Measurements from ENCODE around the gene EFHB. TPM values are rescaled to one million over a fixed set of nuclear protein-coding genes. Genes with fewer than 3 reads are reported as not detected.

Gene EFHB, protein sequence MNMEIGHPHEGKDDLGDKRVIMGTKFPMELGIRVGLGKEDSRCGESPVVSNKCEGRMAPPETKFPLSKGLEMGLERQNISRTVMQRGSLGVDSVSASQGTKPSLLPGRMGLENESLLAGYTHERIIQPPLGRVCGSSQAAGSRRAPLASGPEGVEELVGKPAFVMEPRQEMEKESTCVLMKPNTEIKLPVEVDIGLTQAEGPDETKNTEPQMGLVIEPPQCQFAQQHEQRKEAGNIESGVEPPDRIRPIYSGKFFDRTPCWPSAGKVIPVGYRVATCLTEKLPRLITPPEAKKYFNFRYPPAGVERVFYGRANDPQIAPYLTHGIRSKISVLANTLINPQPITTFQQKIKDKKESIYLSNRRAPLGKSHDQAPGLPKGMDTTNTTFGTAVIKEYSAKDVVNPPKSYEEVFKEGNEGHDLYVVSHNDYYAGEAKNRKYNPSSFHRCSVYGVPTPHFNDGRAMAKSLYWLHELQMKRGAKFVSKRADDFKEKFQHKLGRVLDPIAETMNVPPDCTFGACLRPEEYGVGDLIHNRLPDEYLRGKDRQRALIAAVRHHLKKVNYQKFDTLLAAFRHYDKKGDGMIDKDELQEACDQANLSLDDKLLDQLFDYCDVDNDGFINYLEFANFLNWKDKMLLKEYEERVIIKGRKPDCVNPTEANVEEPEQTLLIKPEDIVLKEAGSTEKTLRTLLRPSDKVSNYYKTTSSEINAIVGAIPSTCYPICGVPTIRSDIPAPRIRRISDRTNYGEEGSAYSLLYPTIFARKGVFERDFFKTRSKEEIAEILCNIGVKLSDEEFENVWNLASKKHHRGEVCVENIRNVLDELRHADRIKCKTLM
- 1.2 and 1.4 TPM in 2 replicates for total RNA-seq
- long read RNA-seq = 0 reads

DNA sequence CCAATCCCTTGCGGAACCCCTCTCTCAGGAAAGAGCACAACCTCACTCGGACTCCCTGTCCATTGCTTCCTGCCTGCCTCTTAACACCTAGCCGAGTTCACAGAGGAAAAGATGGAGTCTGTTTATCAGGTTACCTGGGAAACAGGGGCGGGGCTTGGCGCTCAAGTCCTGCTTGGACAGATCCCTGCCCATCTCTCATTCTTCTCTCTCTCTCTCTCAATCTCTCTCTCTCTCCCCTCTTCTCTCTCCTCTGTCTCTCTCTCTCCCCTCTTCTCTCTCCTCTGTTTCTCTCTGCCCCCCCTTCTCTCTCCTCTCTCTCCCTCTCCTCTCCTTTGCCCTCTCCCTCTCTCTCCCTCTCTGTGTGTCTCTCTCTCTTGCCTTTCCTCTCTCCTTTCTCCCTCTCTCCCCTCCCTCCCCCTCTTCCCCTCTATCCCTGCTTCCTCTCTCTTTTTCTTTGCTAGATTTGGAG, at the start of gene EFHB:
Gene EFHB (minus strand): TSS at position 120 of the 469 bp plus-strand sequence. CDS start 199 bp downstream, outside the sequence.
- Mint-ChIP-seq H3K36me3 (ENCODE audit: insufficient read depth) (no peaks in the 10 kb centered on the region), H3K9me3 (ENCODE audit: low read depth) (no peaks in the 10 kb centered on the region), H3K27me3 (no peaks in the 10 kb centered on the region), H3K4me3 (ENCODE audit: low read depth) (peak within 1 kb of the TSS; percentile 67), H3K4me1 (ENCODE audit: low read depth) (peaks cover 9% of the 10 kb centered on the region), H3K27ac (no peak within 1 kb of the TSS)
- TF ChIP-seq CTCF (IDR thresholded peaks at IDR 0.05; ENCODE audit: unreplicated experiment) = no peak
- DNase-seq (ENCODE audit: low spot score, unreplicated experiment) = no peak

GRCh38 chr3:19972054-19972453, 38.0 kb upstream of the EFHB start:
- H3K4me1 Mint-ChIP-seq (ENCODE audit: low read depth) = peaks cover 6% of the 10 kb centered on the region

GRCh38 chr3:19970327-19970726, 36.3 kb upstream of the EFHB start:
- H3K27me3 Mint-ChIP-seq = no peaks in the 10 kb centered on the region

More at GRCh38 chr3:19972054-19972453, 38.0 kb upstream of the EFHB start:
- Mint-ChIP-seq H3K27ac (no peak overlapping the region), H3K4me3 (ENCODE audit: low read depth) (no peak overlapping the region), H3K36me3 (ENCODE audit: insufficient read depth) (peaks cover 19% of the 10 kb centered on the region), H3K9me3 (ENCODE audit: low read depth) (no peaks in the 10 kb centered on the region), H3K27me3 (no peaks in the 10 kb centered on the region)
- TF ChIP-seq CTCF (IDR thresholded peaks at IDR 0.05; ENCODE audit: unreplicated experiment) = no peak
- DNase-seq (ENCODE audit: low spot score, unreplicated experiment) = no peak

DNA sequence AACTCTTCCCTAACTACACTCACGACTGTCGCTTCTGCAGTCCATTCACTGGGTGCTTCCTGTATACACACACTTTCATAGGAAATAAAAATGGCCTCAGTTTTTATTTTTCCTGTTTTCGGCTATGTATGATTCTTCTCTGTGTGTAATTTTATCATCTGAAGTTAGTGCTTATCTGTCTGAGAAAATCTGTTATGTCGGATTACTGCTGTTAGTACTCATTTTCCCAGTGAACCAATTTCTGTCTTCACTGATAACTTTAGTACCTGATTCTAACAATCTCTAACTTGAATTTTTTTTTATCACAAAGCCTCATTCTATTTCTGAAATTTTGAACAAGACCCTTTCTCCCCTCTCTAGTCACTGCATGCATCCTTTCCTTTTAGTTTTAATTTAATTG, 33.8 kb upstream of the EFHB start:
- H3K9me3 Mint-ChIP-seq (ENCODE audit: low read depth) = peaks cover 3% of the 10 kb centered on the region
- H3K4me1 Mint-ChIP-seq (ENCODE audit: low read depth) = peaks cover 6% of the 10 kb centered on the region
- H3K27ac Mint-ChIP-seq = no peak overlapping the region
- no peak for TF ChIP-seq CTCF (IDR thresholded peaks at IDR 0.05; ENCODE audit: unreplicated experiment)
- no peaks in the 10 kb centered on the region for H3K27me3 Mint-ChIP-seq
- peaks cover 12% of the 10 kb centered on the region for H3K36me3 Mint-ChIP-seq (ENCODE audit: insufficient read depth)
- H3K4me3 Mint-ChIP-seq (ENCODE audit: low read depth) = no peak overlapping the region
- DNase-seq (ENCODE audit: low spot score, unreplicated experiment) = no peak

More at GRCh38 chr3:19970327-19970726, 36.3 kb upstream of the EFHB start:
- Mint-ChIP-seq H3K9me3 (ENCODE audit: low read depth) (peaks cover 3% of the 10 kb centered on the region), H3K4me1 (ENCODE audit: low read depth) (peaks cover 6% of the 10 kb centered on the region), H3K36me3 (ENCODE audit: insufficient read depth) (peaks cover 16% of the 10 kb centered on the region), H3K27ac (peak overlapping the region; percentile 61), H3K4me3 (ENCODE audit: low read depth) (no peak overlapping the region)
- TF ChIP-seq CTCF (IDR thresholded peaks at IDR 0.05; ENCODE audit: unreplicated experiment) = no peak
- no peak for DNase-seq (ENCODE audit: low spot score, unreplicated experiment)

DNA sequence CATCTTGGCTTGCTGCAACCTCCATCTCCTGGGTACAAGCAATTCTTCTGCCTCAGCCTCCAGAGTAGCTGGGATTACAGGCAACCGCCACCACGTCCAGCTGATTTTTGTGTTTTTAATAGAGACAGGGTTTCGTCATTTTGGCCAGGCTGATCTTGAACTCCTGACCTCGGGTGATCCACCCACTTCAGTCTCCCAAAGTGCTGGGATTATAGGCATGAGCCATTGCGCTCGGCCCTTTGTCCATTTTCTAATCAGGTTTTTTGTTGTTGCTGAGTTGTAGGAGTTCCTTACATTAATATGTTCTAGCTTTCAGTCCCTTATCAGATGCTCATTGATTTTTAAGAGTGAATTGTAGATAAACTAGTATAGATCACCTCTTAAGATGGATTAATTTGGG, 33.2 kb upstream of the EFHB start:
- no peak for TF ChIP-seq CTCF (IDR thresholded peaks at IDR 0.05; ENCODE audit: unreplicated experiment)
- no peak for DNase-seq (ENCODE audit: low spot score, unreplicated experiment)
- H3K36me3 Mint-ChIP-seq (ENCODE audit: insufficient read depth) = peaks cover 12% of the 10 kb centered on the region
- H3K4me1 Mint-ChIP-seq (ENCODE audit: low read depth) = peaks cover 6% of the 10 kb centered on the region
- no peaks in the 10 kb centered on the region for H3K27me3 Mint-ChIP-seq
- H3K4me3 Mint-ChIP-seq (ENCODE audit: low read depth) = no peak overlapping the region
- H3K27ac Mint-ChIP-seq = no peak overlapping the region
- H3K9me3 Mint-ChIP-seq (ENCODE audit: low read depth) = peaks cover 3% of the 10 kb centered on the region

Data from progenitor cell of endocrine pancreas (in vitro differentiated cells).